ENCODE results near the gene PCLO.

The PCLO gene

DNA sequence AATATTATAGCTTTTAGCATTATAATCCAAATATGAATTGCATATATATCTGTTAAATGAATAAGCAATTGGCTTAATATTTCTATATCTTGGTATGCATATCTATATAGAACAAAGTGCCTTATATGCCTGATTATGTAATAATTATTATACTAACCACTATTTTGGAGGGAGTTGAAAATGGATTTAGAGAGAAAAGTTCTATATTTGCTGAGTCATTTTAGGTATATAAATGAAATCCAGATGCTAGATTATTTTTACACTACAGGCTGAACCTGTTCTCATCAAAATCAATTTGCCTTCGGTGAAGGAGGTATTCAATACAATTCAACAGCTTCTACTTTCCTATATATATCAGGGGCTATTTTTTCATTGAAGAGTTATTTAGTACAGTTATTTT is 276.4 kb downstream of the PCLO start:
- H3K27me3 Mint-ChIP-seq (ENCODE audit: low read depth): no peaks in the 10 kb centered on the region
- no peak overlapping the region for H3K27ac Mint-ChIP-seq
- TF ChIP-seq, protein P1, sequence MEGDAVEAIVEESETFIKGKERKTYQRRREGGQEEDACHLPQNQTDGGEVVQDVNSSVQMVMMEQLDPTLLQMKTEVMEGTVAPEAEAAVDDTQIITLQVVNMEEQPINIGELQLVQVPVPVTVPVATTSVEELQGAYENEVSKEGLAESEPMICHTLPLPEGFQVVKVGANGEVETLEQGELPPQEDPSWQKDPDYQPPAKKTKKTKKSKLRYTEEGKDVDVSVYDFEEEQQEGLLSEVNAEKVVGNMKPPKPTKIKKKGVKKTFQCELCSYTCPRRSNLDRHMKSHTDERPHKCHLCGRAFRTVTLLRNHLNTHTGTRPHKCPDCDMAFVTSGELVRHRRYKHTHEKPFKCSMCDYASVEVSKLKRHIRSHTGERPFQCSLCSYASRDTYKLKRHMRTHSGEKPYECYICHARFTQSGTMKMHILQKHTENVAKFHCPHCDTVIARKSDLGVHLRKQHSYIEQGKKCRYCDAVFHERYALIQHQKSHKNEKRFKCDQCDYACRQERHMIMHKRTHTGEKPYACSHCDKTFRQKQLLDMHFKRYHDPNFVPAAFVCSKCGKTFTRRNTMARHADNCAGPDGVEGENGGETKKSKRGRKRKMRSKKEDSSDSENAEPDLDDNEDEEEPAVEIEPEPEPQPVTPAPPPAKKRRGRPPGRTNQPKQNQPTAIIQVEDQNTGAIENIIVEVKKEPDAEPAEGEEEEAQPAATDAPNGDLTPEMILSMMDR (IDR thresholded peaks at IDR 0.05; ENCODE audit: unreplicated experiment in 3 of 3): no peak
- no peaks in the 10 kb centered on the region for H3K4me1 Mint-ChIP-seq
- H3K36me3 Mint-ChIP-seq (ENCODE audit: low read depth): no peaks in the 10 kb centered on the region
- no peak overlapping the region for H3K4me3 Mint-ChIP-seq
- no peaks in the 10 kb centered on the region for H3K9me3 Mint-ChIP-seq

DNA sequence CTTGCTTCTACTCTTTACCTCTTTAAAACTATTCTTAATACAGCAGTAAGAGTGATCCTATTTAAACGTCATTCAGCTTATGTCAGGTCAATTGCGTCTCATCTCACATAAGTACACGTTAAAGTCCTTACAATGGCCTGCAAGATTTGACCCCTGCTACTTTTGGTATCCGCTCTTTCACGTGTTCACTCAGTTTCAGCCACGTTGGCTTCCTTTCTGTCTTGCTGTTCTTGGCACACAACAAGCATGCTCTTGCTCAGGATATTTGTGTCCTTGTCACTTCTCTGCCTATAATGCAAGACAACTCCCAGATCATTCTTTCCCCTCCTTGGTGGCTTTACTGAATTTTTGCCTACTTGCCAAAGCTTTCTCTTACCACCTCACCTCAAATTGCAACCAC is 296.8 kb downstream of the PCLO start:
- TF ChIP-seq, protein P1 (IDR thresholded peaks at IDR 0.05; ENCODE audit: unreplicated experiment in 3 of 3): no peak
- Mint-ChIP-seq H3K9me3 (no peaks in the 10 kb centered on the region), H3K4me1 (no peaks in the 10 kb centered on the region), H3K27me3 (ENCODE audit: low read depth) (no peaks in the 10 kb centered on the region), H3K4me3 (no peak overlapping the region), H3K36me3 (ENCODE audit: low read depth) (no peaks in the 10 kb centered on the region), H3K27ac (no peak overlapping the region)

DNA sequence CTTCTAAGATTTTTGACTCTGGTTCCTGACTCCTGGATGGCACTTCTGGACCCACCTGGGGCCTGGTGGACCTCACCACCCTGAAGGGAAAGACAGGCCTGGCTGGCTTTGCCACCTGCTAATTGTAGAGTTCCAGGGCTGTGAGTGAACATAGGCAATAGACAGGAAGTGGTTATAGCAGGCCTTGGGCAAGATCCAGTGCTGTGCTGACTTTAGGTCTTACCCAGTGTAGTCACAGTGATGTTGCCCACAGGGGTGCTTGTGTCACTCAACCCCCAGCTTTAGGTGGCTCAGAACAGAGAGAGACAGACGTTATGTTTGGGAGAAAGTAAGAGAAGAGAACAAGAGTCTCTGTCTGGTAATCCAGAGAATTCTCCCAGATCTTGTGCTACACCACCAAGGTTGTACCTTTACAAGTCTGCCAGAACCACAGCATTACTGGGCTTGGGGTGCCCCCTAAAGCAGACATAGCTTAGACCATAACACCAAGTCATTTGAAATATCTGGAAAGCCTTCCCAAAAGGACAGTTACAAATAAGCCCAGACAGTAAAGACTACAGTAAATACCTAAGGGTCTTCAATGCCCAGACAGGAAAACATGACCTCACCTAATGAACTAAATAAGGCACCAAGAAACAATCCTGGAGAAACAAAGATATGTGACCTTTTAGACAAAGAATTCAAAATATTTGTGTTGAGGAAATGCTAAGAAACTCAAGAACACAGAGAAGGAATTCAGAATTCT is 303.4 kb downstream of the PCLO start:
- H3K9me3 Mint-ChIP-seq: no peaks in the 10 kb centered on the region
- no peak overlapping the region for H3K4me3 Mint-ChIP-seq

DNA sequence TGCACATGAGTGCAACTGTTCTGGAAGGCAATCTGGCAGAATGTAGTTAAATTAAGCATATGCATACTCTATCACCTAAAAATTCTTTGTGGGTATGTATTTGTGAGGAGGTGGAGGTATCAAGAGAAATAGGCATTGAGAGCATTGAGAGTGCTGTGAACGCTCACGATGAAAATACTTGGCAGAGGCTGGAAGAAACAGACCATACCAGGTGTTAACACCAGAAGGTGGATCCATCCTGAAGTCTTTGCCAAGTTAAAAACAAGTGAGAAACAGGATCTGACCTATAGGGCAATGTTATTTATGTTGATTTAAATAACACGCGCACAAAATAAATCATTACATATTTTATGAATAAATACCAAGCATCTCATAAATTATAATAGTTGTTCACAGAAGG is 311.6 kb downstream of the PCLO start:
- no peaks in the 10 kb centered on the region for H3K36me3 Mint-ChIP-seq (ENCODE audit: low read depth)
- H3K9me3 Mint-ChIP-seq: no peaks in the 10 kb centered on the region
- no peak overlapping the region for H3K4me3 Mint-ChIP-seq
- H3K27ac Mint-ChIP-seq: no peak overlapping the region
- H3K27me3 Mint-ChIP-seq (ENCODE audit: low read depth): no peaks in the 10 kb centered on the region
- no peaks in the 10 kb centered on the region for H3K4me1 Mint-ChIP-seq
- TF ChIP-seq, protein P1 (IDR thresholded peaks at IDR 0.05; ENCODE audit: unreplicated experiment in 3 of 3): no peak

More for the DNA sequence above, 303.4 kb downstream of the PCLO start:
- Mint-ChIP-seq H3K4me1 (no peaks in the 10 kb centered on the region), H3K27ac (no peak overlapping the region), H3K27me3 (ENCODE audit: low read depth) (no peaks in the 10 kb centered on the region), H3K36me3 (ENCODE audit: low read depth) (no peaks in the 10 kb centered on the region)
- TF ChIP-seq, protein P1 (IDR thresholded peaks at IDR 0.05; ENCODE audit: unreplicated experiment in 3 of 3): no peak

DNA sequence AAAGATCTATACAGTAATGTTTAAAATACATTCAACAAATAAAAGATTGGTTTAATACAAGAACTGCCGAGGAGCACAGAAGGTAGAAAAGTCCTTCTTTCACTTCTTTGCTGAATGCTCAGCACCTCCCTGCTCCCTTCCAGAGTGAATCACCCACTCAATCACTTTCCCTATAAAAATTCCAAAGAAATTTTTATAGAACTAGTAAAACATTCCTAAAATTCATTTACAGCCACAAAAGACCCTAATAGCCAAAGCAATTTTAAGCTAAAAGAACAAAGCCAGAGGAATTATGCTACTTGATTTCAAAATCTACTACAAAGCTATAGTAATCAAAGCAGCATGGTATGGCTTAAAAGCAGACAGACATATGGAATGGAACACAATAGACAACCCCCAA is 320.9 kb downstream of the PCLO start:
- Mint-ChIP-seq H3K27ac (no peak overlapping the region), H3K4me3 (no peak overlapping the region), H3K9me3 (no peaks in the 10 kb centered on the region), H3K27me3 (ENCODE audit: low read depth) (no peaks in the 10 kb centered on the region), H3K36me3 (ENCODE audit: low read depth) (peaks cover 3% of the 10 kb centered on the region), H3K4me1 (no peaks in the 10 kb centered on the region)
- TF ChIP-seq, protein P1 (IDR thresholded peaks at IDR 0.05; ENCODE audit: unreplicated experiment in 3 of 3): no peak

DNA sequence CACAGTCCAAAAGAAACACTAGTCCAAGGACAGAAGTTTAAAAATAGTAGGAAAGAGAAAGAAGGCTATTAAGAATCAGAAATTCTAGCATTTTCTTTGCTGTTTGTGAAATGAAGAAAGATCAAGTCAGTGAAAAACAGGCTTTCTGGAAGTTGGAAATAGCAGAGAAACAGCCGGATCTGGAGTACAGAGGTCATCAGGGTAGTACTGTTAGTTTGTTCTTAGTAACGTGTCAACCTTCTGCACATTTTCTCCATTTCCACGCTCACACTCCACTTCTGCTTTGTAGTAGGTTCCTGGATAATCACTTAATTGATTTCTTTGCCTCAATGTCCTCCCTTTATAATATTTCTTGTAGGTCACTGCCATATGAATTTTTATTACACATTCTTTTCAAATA is 322.6 kb downstream of the PCLO start:
- Mint-ChIP-seq H3K4me1 (no peaks in the 10 kb centered on the region), H3K27ac (no peak overlapping the region), H3K9me3 (no peaks in the 10 kb centered on the region), H3K36me3 (ENCODE audit: low read depth) (peaks cover 3% of the 10 kb centered on the region), H3K4me3 (no peak overlapping the region), H3K27me3 (ENCODE audit: low read depth) (no peaks in the 10 kb centered on the region)
- TF ChIP-seq, protein P1 (IDR thresholded peaks at IDR 0.05; ENCODE audit: unreplicated experiment in 3 of 3): no peak

Data from nephron (organoid).